Body of pancreas (tissue), 4 donors: ENCODE results near the gene NT5DC3. TPM values are rescaled to one million over a fixed set of nuclear protein-coding genes. Genes with fewer than 3 reads are reported as not detected.

Experiments used
- ATAC-seq: fragments of 150-250 bp; one replicate; pipeline ENCODE4 v1.9.1; 2016
- DNase-seq, 4 donors: peaks; one replicate each; pipeline ENCODE4 v3.0.0-alpha.2; 2019
- H3K27ac ChIP-seq, 4 donors: fragments of 200-600 bp; sonication (generic); 1 replicate in 3 of 4; 2 replicates in 1 of 4; pipeline versions ENCODE4 v1.5.1 to v1.6.1; 2016 to 2019; ENCODE audit warnings: mild to moderate bottlenecking in 1 of 4, mixed read lengths in 1 of 4, moderate library complexity in 1 of 4
- H3K27me3 ChIP-seq, 2 donors: fragments of 200-600 bp; sonication (generic); one replicate each; pipeline ENCODE4 v1.6.0; 2016; ENCODE audit warnings: mild to moderate bottlenecking in 1 of 2
- H3K36me3 ChIP-seq, 2 donors: fragments of 200-600 bp; sonication (generic); replicated peaks in 1 of 2; 2 replicates each; pipeline ENCODE4 v1.5.1; 2016; ENCODE audit warnings: low read depth in 2 of 2; ENCODE audit not compliant: insufficient read depth in 1 of 2
- H3K4me1 ChIP-seq: fragments of 200-600 bp; sonication (generic); one replicate; pipeline ENCODE4 v1.6.0; 2016
- H3K4me3 ChIP-seq, 2 donors: fragments of 200-600 bp; sonication (generic); 1 replicate in 1 of 2; 2 replicates in 1 of 2; pipeline ENCODE4 v1.5.1; 2016 to 2019
- H3K9me3 ChIP-seq, 3 donors: fragments of 200-600 bp; sonication (generic); 1 replicate in 2 of 3; 2 replicates in 1 of 3; pipeline ENCODE4 v1.5.1; 2016
- POLR2A ChIP-seq, 3 donors: fragments of 450-650 bp; IDR thresholded peaks; one replicate each; pipeline ENCODE4 v1.6.1; 2016; ENCODE audit warnings: antibody characterized with exemption in 3 of 3, mild to moderate bottlenecking in 2 of 3
- WGBS, 2 donors: methylation state at CpG; one replicate each; pipeline ENCODE4 v1.1.5; 2017; 5-methylcytosine and 5-hydroxymethylcytosine counted together
- intact Hi-C: fragments of 100-400 bp; cut with DNase I; formaldehyde crosslinking; loops from one replicate; pipeline ENCODE4 v1.15.1; 2023
- total RNA-seq, 2 donors: library from RNA; depleted of rRNA; stranded (reverse); fragments of >200 nt; gene quantifications; one replicate each; pipeline ENCODE4 v1.1.0, GENCODE V29; 2016
- TF ChIP-seq, protein P1 (sequence below), 7 experiments: fragments of 450-650 bp in 4 of 7; fragments of 200-600 bp in 3 of 7; sonication (generic) in 3 of 7; IDR thresholded peaks; one replicate each; pipeline ENCODE4 v1.5.1; 2016 to 2019; ENCODE audit warnings: antibody characterized with exemption in 7 of 7

Gene NT5DC3
- total RNA-seq, 2 donors from 2014 or later: 5.2 to 14.5 TPM

DNA sequence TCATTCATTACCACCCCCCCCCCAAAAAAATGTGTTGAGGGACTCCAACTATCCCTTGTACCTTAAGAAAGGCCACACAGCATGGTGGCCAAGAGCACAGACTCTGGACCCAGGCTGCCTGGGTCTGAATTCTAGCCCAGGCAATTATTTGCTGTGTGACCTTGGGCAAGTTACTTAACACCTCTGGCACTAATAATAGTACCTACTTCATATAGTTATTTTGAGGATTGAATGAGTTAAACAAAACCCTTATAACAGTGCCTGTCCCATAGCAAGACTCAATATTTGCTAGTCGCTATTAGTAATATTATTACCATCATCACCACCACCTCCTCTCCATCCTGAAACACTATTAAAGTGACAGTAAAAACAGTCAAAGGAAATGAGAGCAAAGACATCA is 37.2 kb downstream of the NT5DC3 start:
- H3K27me3 ChIP-seq: no peaks in the 10 kb centered on the region
- TF ChIP-seq, protein P1, sequence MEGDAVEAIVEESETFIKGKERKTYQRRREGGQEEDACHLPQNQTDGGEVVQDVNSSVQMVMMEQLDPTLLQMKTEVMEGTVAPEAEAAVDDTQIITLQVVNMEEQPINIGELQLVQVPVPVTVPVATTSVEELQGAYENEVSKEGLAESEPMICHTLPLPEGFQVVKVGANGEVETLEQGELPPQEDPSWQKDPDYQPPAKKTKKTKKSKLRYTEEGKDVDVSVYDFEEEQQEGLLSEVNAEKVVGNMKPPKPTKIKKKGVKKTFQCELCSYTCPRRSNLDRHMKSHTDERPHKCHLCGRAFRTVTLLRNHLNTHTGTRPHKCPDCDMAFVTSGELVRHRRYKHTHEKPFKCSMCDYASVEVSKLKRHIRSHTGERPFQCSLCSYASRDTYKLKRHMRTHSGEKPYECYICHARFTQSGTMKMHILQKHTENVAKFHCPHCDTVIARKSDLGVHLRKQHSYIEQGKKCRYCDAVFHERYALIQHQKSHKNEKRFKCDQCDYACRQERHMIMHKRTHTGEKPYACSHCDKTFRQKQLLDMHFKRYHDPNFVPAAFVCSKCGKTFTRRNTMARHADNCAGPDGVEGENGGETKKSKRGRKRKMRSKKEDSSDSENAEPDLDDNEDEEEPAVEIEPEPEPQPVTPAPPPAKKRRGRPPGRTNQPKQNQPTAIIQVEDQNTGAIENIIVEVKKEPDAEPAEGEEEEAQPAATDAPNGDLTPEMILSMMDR (IDR thresholded peaks at IDR 0.05): no peak
- no peak for TF ChIP-seq POLR2A (IDR thresholded peaks at IDR 0.05)
- DNase-seq: no peak
- H3K4me1 ChIP-seq: peaks cover 44% of the 10 kb centered on the region
- H3K4me3 ChIP-seq: no peak overlapping the region
- WGBS, 2 donors: 95 to 100% methylated on average over 1 of the region's 1 CpG
- intact Hi-C loops: no loop called here
- no peak for ATAC-seq
- no peaks in the 10 kb centered on the region for H3K9me3 ChIP-seq
- H3K36me3 ChIP-seq: no peaks in the 10 kb centered on the region
- no peak overlapping the region for H3K27ac ChIP-seq

DNA sequence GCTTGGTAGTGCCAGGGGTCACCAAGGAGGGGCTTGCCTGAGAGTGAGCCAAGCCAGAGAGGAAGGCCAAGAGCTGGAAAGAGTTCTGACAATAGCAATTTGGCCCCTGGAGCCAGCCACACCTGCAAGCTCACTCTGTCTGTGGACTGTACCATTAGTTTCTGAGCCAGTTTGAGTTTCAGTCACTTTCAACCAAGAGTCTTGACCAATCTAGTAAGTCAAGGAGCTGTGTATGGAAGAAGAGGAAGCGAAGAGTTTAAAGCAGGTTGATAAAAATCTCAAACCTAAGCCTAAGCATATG is 38.5 kb downstream of the NT5DC3 start:
- H3K27ac ChIP-seq: no peak overlapping the region
- WGBS, 2 donors: 93 to 100% methylated on average over 1 of the region's 1 CpG
- H3K9me3 ChIP-seq: no peaks in the 10 kb centered on the region
- H3K27me3 ChIP-seq: no peaks in the 10 kb centered on the region
- no peaks in the 10 kb centered on the region for H3K36me3 ChIP-seq
- H3K4me1 ChIP-seq: peaks cover 34% of the 10 kb centered on the region
- ATAC-seq (no peak), DNase-seq (no peak)
- H3K4me3 ChIP-seq: no peak overlapping the region
- intact Hi-C loops: no loop called here
- TF ChIP-seq, protein P1 (IDR thresholded peaks at IDR 0.05): no peak
- no peak for TF ChIP-seq POLR2A (IDR thresholded peaks at IDR 0.05)

DNA sequence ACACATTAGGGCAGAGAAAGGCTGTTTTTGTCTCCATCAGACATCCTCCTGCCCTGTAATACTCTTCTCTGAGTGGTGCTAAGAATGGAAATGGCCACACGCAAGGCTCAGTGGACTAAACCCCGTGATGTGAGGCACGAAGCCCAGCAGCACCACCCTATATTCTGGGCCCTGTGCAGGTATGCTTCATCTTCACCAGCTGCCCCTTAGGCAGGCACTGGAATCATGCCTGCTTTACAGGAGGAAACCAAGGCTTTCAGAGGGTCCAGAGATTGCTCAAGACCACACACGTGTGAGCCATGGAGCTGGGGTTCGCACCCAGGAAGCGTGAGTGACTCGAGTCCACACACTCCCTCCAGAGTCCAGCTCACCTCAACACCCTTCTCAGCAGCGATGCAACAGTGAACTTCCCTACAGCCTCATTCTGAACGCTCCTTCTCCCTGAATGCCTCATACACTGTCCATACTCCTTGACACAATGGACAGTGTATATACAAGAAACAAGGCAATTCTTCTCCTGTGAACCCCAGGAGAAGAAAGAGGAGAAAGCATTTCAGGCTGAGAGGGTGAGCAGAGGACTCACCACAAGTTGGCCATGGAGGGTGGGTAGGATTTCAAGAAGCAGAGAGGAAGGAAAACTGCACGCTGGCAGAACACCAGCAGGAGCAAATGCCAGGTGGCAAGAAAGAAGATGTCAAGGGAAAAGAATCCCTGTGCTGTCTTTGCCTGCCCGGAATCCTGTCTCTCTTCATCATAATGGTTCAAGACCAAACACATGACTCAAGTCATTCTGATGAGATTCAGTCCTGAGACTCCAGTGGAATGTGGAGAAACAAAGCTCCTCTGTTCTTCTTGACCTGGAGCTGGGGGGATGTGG is 39.1 kb downstream of the NT5DC3 start:
- intact Hi-C loops: no loop called here
- TF ChIP-seq, protein P1 (IDR thresholded peaks at IDR 0.05): no peak
- Histone ChIP-seq H3K27me3 (no peaks in the 10 kb centered on the region), H3K4me1 (peaks cover 34% of the 10 kb centered on the region), H3K36me3 (peaks cover 0 to under 1% of the 10 kb centered on the region in 2 donors), H3K9me3 (no peaks in the 10 kb centered on the region), H3K27ac (no peak overlapping the region), H3K4me3 (no peak overlapping the region)
- WGBS, 2 donors: 86 to 93% methylated on average over 10 to 11 of the region's 11 CpGs
- DNase-seq (no peak), ATAC-seq (no peak)

DNA sequence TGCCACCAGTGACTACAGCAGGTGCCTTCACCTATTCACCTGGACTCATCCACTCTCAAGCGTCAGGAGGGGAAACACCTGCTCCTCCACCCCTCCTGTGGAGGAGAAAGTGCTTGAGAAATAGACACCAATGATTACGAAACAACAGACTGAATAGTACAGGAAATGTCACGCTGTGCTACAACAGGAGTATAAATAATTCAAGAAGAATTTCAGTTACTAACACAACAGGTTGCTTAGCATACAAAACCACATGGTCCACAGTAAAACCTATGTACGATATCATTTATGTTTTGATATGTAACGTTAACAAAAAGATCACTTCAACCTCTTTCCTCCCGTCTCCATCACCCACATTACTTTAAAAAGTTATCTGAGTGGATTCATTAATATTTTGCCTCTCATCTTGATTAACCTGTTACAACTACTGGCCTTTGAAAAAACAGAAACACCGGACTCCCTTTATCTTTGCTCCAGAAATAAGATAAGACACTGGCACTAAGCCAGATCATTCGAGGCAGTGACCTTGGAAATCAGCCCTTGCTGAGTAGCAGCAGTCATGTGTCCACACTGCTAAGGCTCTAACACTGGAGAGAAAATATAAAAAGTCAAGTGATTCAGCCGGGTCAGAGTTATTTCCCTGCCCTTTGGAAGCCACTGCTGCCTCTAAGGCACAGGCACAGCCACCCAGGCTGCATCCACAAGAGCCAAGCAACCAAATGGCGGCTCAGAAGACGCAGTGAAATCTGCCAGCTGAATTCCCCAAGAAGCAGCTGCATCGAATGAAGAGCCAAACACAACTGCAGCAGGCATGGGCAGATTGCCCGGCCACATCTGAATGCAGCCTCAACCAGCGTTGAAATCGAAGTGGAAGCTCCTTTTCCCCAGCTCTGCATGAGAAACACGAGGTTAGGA is 40.9 kb downstream of the NT5DC3 start:
- Histone ChIP-seq H3K4me3 (no peak overlapping the region), H3K36me3 (peaks cover 0 to 6% of the 10 kb centered on the region in 2 donors), H3K27ac (peak overlapping the region; percentile 53 to 75 (median 69)), H3K4me1 (peaks cover 29% of the 10 kb centered on the region), H3K9me3 (no peaks in the 10 kb centered on the region), H3K27me3 (no peaks in the 10 kb centered on the region)
- no peak for TF ChIP-seq POLR2A (IDR thresholded peaks at IDR 0.05)
- TF ChIP-seq, protein P1 (IDR thresholded peaks at IDR 0.05): no peak
- WGBS, 2 donors: 7 to 12% methylated on average over 16 of the region's 16 CpGs
- ATAC-seq: peak; percentile 89
- intact Hi-C loops: no loop called here
- peak; percentile 66 to 86 (median 78) for DNase-seq
